Hepatocyte (in vitro differentiated cells): ENCODE data around the gene PAPOLG. TPM values are rescaled to one million over a fixed set of nuclear protein-coding genes. Genes with fewer than 3 reads are reported as not detected.

Experiments
- DNase-seq: peaks from one replicate; pipeline ENCODE4 v3.0.0-alpha.2; 2016; ENCODE audit warnings: low spot score
- H2AFZ ChIP-seq: fragments of 200-600 bp; sonication (generic); 2 replicates; pipeline ENCODE4 v1.6.0; 2016; ENCODE audit warnings: antibody characterized with exemption, mild to moderate bottlenecking
- H3K27ac ChIP-seq: fragments of 200-600 bp; sonication (generic); 2 replicates; pipeline ENCODE4 v1.5.1; 2016; ENCODE audit warnings: mild to moderate bottlenecking
- H3K27me3 ChIP-seq: fragments of 200-600 bp; sonication (generic); 2 replicates; pipeline ENCODE4 v1.6.1; 2016
- H3K36me3 ChIP-seq: fragments of 200-600 bp; sonication (generic); replicated peaks from 2 replicates; pipeline ENCODE4 v1.5.1; 2016; ENCODE audit warnings: low read depth; ENCODE audit not compliant: insufficient read depth
- H3K4me1 ChIP-seq: fragments of 200-600 bp; sonication (generic); 2 replicates; pipeline ENCODE4 v1.5.1; 2016; ENCODE audit warnings: mild to moderate bottlenecking, moderate library complexity; ENCODE audit not compliant: insufficient read depth
- H3K4me2 ChIP-seq: fragments of 200-600 bp; sonication (generic); 2 replicates; pipeline ENCODE4 v1.6.0; 2016
- H3K4me3 ChIP-seq: fragments of 200-600 bp; sonication (generic); 2 replicates; pipeline ENCODE4 v1.5.1; 2016; ENCODE audit warnings: mild to moderate bottlenecking
- H3K79me2 ChIP-seq: fragments of 200-600 bp; sonication (generic); 2 replicates; pipeline ENCODE4 v1.6.0; 2017; ENCODE audit warnings: mild to moderate bottlenecking
- H3K9me2 ChIP-seq: fragments of 200-600 bp; sonication (generic); replicated peaks from 2 replicates; pipeline ENCODE4 v1.6.0; 2017; ENCODE audit warnings: mild to moderate bottlenecking; ENCODE audit not compliant: insufficient read depth
- H3K9me3 ChIP-seq: fragments of 200-600 bp; sonication (generic); 2 replicates; pipeline ENCODE4 v1.5.1; 2016; ENCODE audit warnings: low read depth, mild to moderate bottlenecking
- H4K20me1 ChIP-seq: fragments of 200-600 bp; sonication (generic); 2 replicates; pipeline ENCODE4 v1.6.0; 2016; ENCODE audit warnings: mild to moderate bottlenecking; ENCODE audit not compliant: insufficient read depth, poor library complexity, severe bottlenecking
- EZH2 ChIP-seq: fragments of 200-600 bp; sonication (generic); IDR thresholded peaks from 2 replicates; pipeline ENCODE4 v1.6.1; 2016; ENCODE audit warnings: antibody characterized with exemption, mild to moderate bottlenecking, borderline replicate concordance
- EZH2phosphoT487 ChIP-seq: fragments of 200-600 bp; sonication (generic); IDR thresholded peaks from one replicate; pipeline ENCODE4 v1.6.1; 2018; ENCODE audit warnings: antibody characterized with exemption, mild to moderate bottlenecking, low read depth, moderate library complexity; ENCODE audit not compliant: unreplicated experiment, severe bottlenecking
- WGBS: methylation state at CpG from one replicate; pipeline ENCODE4 v1.1.6; 2016; ENCODE audit warnings: low lambda C conversion rate; ENCODE audit errors: missing lambda C conversion rate; 5-methylcytosine and 5-hydroxymethylcytosine counted together
- polyA plus RNA-seq: library from polyadenylated mRNA; unstranded; fragments of >200 nt; fragmentation: Nextera tagmentation; extraction: Ambion mirVana; gene quantifications from 2 replicates; pipeline ENCODE4 v1.2.1, GENCODE V29; 2016
- total RNA-seq: library from RNA; depleted of rRNA; stranded (reverse); fragments of >200 nt; gene quantifications from 2 replicates; pipeline ENCODE4 v1.2.3, GENCODE V29; 2014
- TF ChIP-seq, protein P1 (sequence below): fragments of 200-600 bp; sonication (generic); IDR thresholded peaks from 2 replicates; pipeline ENCODE4 v1.5.1; 2016; ENCODE audit warnings: antibody characterized with exemption, mild to moderate bottlenecking; ENCODE audit not compliant: poor library complexity

The PAPOLG gene
- total and polyA plus RNA-seq, 2 experiments from 2014 or later = 3.4 to 13.5 TPM

DNA sequence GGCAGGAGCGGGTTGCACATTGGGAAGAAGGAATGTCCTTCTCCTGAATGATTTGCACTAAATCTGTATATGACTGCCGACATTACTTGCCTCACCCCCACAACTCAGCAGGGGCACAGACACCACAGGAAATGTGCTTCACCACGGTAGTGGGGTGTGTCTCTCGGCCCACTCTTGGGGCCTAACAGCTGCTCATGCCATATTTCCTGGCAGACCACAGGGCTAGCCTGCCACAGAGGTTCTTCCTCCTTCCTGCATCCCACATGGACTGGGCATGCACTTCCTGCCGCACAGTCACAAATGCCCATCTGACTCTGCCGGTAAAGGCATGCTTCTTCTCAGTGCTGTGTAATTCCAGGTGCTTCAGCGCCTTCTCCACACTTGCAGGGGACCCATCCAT is 10.3 kb upstream of the PAPOLG start:
- no peak for DNase-seq
- H3K4me1 ChIP-seq = no peaks in the 10 kb centered on the region
- no peaks in the 10 kb centered on the region for H3K79me2 ChIP-seq
- no peak overlapping the region for H2AFZ ChIP-seq
- no peak overlapping the region for H3K4me2 ChIP-seq
- no peaks in the 10 kb centered on the region for H3K27me3 ChIP-seq
- WGBS = 84% methylated on average over 7 of the region's 7 CpGs
- no peaks in the 10 kb centered on the region for H4K20me1 ChIP-seq
- H3K36me3 ChIP-seq = no peaks in the 10 kb centered on the region
- TF ChIP-seq, protein P1, sequence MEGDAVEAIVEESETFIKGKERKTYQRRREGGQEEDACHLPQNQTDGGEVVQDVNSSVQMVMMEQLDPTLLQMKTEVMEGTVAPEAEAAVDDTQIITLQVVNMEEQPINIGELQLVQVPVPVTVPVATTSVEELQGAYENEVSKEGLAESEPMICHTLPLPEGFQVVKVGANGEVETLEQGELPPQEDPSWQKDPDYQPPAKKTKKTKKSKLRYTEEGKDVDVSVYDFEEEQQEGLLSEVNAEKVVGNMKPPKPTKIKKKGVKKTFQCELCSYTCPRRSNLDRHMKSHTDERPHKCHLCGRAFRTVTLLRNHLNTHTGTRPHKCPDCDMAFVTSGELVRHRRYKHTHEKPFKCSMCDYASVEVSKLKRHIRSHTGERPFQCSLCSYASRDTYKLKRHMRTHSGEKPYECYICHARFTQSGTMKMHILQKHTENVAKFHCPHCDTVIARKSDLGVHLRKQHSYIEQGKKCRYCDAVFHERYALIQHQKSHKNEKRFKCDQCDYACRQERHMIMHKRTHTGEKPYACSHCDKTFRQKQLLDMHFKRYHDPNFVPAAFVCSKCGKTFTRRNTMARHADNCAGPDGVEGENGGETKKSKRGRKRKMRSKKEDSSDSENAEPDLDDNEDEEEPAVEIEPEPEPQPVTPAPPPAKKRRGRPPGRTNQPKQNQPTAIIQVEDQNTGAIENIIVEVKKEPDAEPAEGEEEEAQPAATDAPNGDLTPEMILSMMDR = no peak
- no peak overlapping the region for H3K4me3 ChIP-seq
- H3K9me3 ChIP-seq = no peaks in the 10 kb centered on the region
- no peak overlapping the region for H3K27ac ChIP-seq
- no peaks in the 10 kb centered on the region for H3K9me2 ChIP-seq

GRCh38 chr2:60746318-60746717 is 9.8 kb upstream of the PAPOLG start:
- no peaks in the 10 kb centered on the region for H3K9me2 ChIP-seq
- no peaks in the 10 kb centered on the region for H3K27me3 ChIP-seq
- H3K27ac ChIP-seq = no peak overlapping the region
- no peaks in the 10 kb centered on the region for H3K4me1 ChIP-seq
- no peak for DNase-seq
- H4K20me1 ChIP-seq = no peaks in the 10 kb centered on the region
- H2AFZ ChIP-seq = no peak overlapping the region
- no peaks in the 10 kb centered on the region for H3K9me3 ChIP-seq
- 64% methylated on average over 8 of the region's 8 CpGs for WGBS
- no peak for TF ChIP-seq EZH2
- TF ChIP-seq, protein P1 = no peak
- no peak for TF ChIP-seq EZH2phosphoT487
- H3K4me2 ChIP-seq = no peak overlapping the region
- no peak overlapping the region for H3K4me3 ChIP-seq
- H3K36me3 ChIP-seq = no peaks in the 10 kb centered on the region
- H3K79me2 ChIP-seq = no peaks in the 10 kb centered on the region

DNA sequence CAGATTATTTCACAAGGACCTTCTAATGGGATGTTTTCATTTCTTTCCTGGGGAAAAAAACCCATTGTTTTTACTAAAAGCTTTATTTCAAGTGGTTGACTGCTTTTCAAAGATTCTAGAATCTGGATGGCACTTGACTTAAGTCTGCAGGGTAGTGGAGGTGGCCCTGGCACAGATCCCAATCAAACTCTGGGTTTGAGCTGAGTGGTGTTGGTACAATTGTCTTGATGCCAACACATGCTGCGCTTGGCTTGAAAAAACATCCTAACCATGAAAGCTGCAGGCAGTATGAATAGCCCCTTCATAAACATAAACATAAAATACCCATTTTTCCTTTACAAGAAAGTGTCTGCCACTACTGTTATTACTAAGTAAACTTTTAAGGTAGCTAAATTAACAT is 3.6 kb downstream of the PAPOLG start:
- Histone ChIP-seq H3K4me2 (no peak overlapping the region), H3K36me3 (no peaks in the 10 kb centered on the region), H2AFZ (no peak overlapping the region), H3K4me3 (no peak overlapping the region), H3K79me2 (peaks cover 48% of the 10 kb centered on the region), H3K4me1 (peaks cover 9% of the 10 kb centered on the region), H3K9me3 (no peaks in the 10 kb centered on the region), H4K20me1 (peaks cover 17% of the 10 kb centered on the region), H3K27me3 (no peaks in the 10 kb centered on the region), H3K9me2 (no peaks in the 10 kb centered on the region), H3K27ac (no peak overlapping the region)
- TF ChIP-seq EZH2phosphoT487 (no peak), EZH2 (no peak)
- TF ChIP-seq, protein P1 = no peak
- no peak for DNase-seq
- 96% methylated on average over 1 of the region's 1 CpG for WGBS
